Measurements from ENCODE around the gene LCNL1.

LCNL1 gene

GRCh38 chr9:136995772-136996311, 13.0 kb downstream of the LCNL1 start:
- H4K20me1 ChIP-seq (ENCODE audit: insufficient read depth, low read length, poor library complexity, severe bottlenecking) = peaks cover 12% of the 10 kb centered on the region
- no peaks in the 10 kb centered on the region for H3K27me3 ChIP-seq (ENCODE audit: insufficient read depth, low read length, poor library complexity, severe bottlenecking)
- H3K36me3 ChIP-seq (ENCODE audit: insufficient read depth, low read length) = no peaks in the 10 kb centered on the region
- no peaks in the 10 kb centered on the region for H3K9me2 ChIP-seq (replicated peaks; ENCODE audit: low read depth, low read length)
- H3K4me3 ChIP-seq (ENCODE audit: low read length, poor library complexity, severe bottlenecking) = no peak overlapping the region
- no peak overlapping the region for H2AFZ ChIP-seq (ENCODE audit: low read length)
- peak overlapping the region; percentile 17 for H3K9ac ChIP-seq (ENCODE audit: low read depth, low read length, poor library complexity, severe bottlenecking)
- no peaks in the 10 kb centered on the region for H3F3A ChIP-seq (ENCODE audit: low read depth)
- peaks cover 18% of the 10 kb centered on the region for H3K79me2 ChIP-seq (ENCODE audit: insufficient read depth, low read length)
- no peaks in the 10 kb centered on the region for H3K9me3 ChIP-seq (ENCODE audit: insufficient read depth, low read depth, low read length)
- no peak overlapping the region for H3K4me2 ChIP-seq (ENCODE audit: low read depth, low read length, poor library complexity, severe bottlenecking)
- peaks cover 18% of the 10 kb centered on the region for H3K4me1 ChIP-seq (ENCODE audit: insufficient read depth, low read length, poor library complexity, severe bottlenecking)
- TF ChIP-seq EZH2phosphoT487 (IDR thresholded peaks at IDR 0.05; ENCODE audit: borderline replicate concordance) (no peak), CTCF (conservative IDR thresholded peaks at IDR 0.05; ENCODE audit: low read length) (no peak)

GRCh38 chr9:136996361-136997292, 13.8 kb downstream of the LCNL1 start, which contains the start of gene CLIC3:
Gene CLIC3, minus strand, starts transcription at chr9:136996568. Its CDS starts 25 bp downstream, at chr9:136996543.
- Histone ChIP-seq H3K79me2 (ENCODE audit: insufficient read depth, low read length) (peaks cover 18% of the 10 kb centered on the region), H3F3A (ENCODE audit: low read depth) (no peaks in the 10 kb centered on the region), H2AFZ (ENCODE audit: low read length) (no peak within 1 kb of the TSS), H3K4me1 (ENCODE audit: insufficient read depth, low read length, poor library complexity, severe bottlenecking) (peaks cover 18% of the 10 kb centered on the region), H3K9me3 (ENCODE audit: insufficient read depth, low read depth, low read length) (no peaks in the 10 kb centered on the region), H4K20me1 (ENCODE audit: insufficient read depth, low read length, poor library complexity, severe bottlenecking) (peaks cover 12% of the 10 kb centered on the region), H3K9ac (ENCODE audit: low read depth, low read length, poor library complexity, severe bottlenecking) (peak within 1 kb of the TSS; percentile 17), H3K4me2 (ENCODE audit: low read depth, low read length, poor library complexity, severe bottlenecking) (no peak within 1 kb of the TSS), H3K9me2 (replicated peaks; ENCODE audit: low read depth, low read length) (no peaks in the 10 kb centered on the region), H3K36me3 (ENCODE audit: insufficient read depth, low read length) (no peaks in the 10 kb centered on the region), H3K4me3 (ENCODE audit: low read length, poor library complexity, severe bottlenecking) (no peak within 1 kb of the TSS), H3K27me3 (ENCODE audit: insufficient read depth, low read length, poor library complexity, severe bottlenecking) (no peaks in the 10 kb centered on the region)
- no peak for TF ChIP-seq CTCF (conservative IDR thresholded peaks at IDR 0.05; ENCODE audit: low read length)
- TF ChIP-seq EZH2phosphoT487 (IDR thresholded peaks at IDR 0.05; ENCODE audit: borderline replicate concordance) = no peak

GRCh38 chr9:136997371-136997770, 14.6 kb downstream of the LCNL1 start:
- Histone ChIP-seq H3K4me1 (ENCODE audit: insufficient read depth, low read length, poor library complexity, severe bottlenecking) (peaks cover 18% of the 10 kb centered on the region), H3K9me3 (ENCODE audit: insufficient read depth, low read depth, low read length) (no peaks in the 10 kb centered on the region), H3K36me3 (ENCODE audit: insufficient read depth, low read length) (no peaks in the 10 kb centered on the region), H3K4me3 (ENCODE audit: low read length, poor library complexity, severe bottlenecking) (no peak overlapping the region), H2AFZ (ENCODE audit: low read length) (no peak overlapping the region), H3K27me3 (ENCODE audit: insufficient read depth, low read length, poor library complexity, severe bottlenecking) (no peaks in the 10 kb centered on the region), H3K4me2 (ENCODE audit: low read depth, low read length, poor library complexity, severe bottlenecking) (no peak overlapping the region), H3K79me2 (ENCODE audit: insufficient read depth, low read length) (peaks cover 18% of the 10 kb centered on the region), H4K20me1 (ENCODE audit: insufficient read depth, low read length, poor library complexity, severe bottlenecking) (peaks cover 12% of the 10 kb centered on the region), H3K9me2 (replicated peaks; ENCODE audit: low read depth, low read length) (no peaks in the 10 kb centered on the region), H3F3A (ENCODE audit: low read depth) (no peaks in the 10 kb centered on the region), H3K9ac (ENCODE audit: low read depth, low read length, poor library complexity, severe bottlenecking) (no peak overlapping the region)
- TF ChIP-seq EZH2phosphoT487 (IDR thresholded peaks at IDR 0.05; ENCODE audit: borderline replicate concordance) (no peak), CTCF (conservative IDR thresholded peaks at IDR 0.05; ENCODE audit: low read length) (no peak)

All from Loucy (cell line).